Erythroblast (primary cell): ENCODE results near the gene CYP27B1.
"Not testable (repeated sequence)": the region's sequence is repeated elsewhere in the genome, so short reads cannot be mapped to it uniquely, and the experiment has no call there.

Experiments used
- GATA1 ChIP-seq: IDR thresholded peaks from 2 replicates; pipeline ENCODE4 v1.6.1; 2011; ENCODE audit warnings: low read depth, mild to moderate bottlenecking, control low read depth, low read length, moderate library complexity
- POLR2A ChIP-seq: IDR thresholded peaks from 2 replicates; pipeline ENCODE4 v1.6.1; 2011; ENCODE audit warnings: mild to moderate bottlenecking, low read length

DNA sequence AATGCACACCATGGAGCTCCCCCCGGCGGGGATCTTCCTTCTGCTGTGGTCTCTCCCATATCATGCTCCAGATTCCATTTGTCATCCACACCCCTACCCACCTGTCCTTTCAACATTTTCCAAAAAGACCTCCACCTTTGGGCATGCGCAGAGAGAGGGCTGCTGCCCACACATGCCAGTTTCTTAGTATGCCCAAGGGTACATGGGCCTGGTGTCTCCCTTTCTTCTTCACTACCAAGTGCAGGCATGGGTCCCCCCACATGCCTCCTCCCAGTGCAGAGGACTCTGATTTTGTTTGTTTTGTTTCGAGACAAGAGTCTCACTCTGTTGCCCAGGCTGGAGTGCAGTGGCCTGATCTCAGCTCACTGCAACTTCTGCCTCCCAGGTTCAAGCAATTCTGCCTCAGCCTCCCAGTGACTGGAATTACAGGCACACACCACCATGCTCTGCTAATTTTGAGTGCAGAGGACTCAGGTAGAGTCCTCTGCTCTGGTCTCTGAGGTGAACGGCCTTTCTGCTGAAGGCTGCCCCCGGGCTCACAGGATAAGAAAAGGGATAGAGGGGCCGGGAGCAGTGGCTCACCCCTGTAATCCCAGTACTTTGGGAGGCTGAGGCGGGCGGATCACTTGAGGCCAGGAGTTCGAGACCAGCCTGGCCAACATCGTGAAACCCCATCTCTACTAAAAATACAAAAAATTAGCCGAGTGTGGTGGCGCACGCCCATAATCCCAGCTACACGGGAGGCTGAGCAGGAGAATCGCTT is 44.9 kb downstream of the CYP27B1 start:
- TF ChIP-seq POLR2A, GATA1: not testable (repeated sequence)
